A549 (cell line): ENCODE results near the gene ZNF660. TPM values are rescaled to one million over a fixed set of nuclear protein-coding genes. Genes with fewer than 3 reads are reported as not detected.

ENCODE experiments used
- ATAC-seq, 2 experiments: fragments of 200-7000 bp in 1 of 2; fragments of >200 bp in 1 of 2; cut with Nextera tagmentation in 1 of 2; cut with Tn5 transposase in 1 of 2; 3 replicates each; pipeline versions ENCODE4 v1.8.0 to v1.9.1; 2018 to 2020; ENCODE audit warnings: mild to moderate bottlenecking in 1 of 2, moderate library complexity in 1 of 2
- CTCF ChIA-PET: fragments of 300-600 bp; sonication (Branson Sonifier 250); formaldehyde crosslinking; extraction: SDS; loops from one replicate; lab custom pipeline; 2021; ENCODE audit warnings: antibody characterized with exemption, inconsistent platforms; lab: Yijun Ruan, JAX
- POLR2A ChIA-PET: fragments of 350-600 bp; formaldehyde crosslinking; extraction: SDS; loops from one replicate; lab custom pipeline; 2021; ENCODE audit warnings: antibody characterized with exemption, inconsistent platforms; lab: Yijun Ruan, JAX
- DNase-seq, 2 experiments: peaks; one replicate each; pipeline versions ENCODE4 v3.0.0 to v3.0.0-alpha.2; 2011 to 2016; ENCODE audit warnings: low read depth in 1 of 2, low spot score in 1 of 2
- FAIRE-seq: peaks from 2 replicates; lab custom pipeline; 2011; peaks lifted over from hg19 to GRCh38; lab: Jason Lieb, UNC
- H3K27ac ChIP-seq, 2 experiments: fragments of >200 bp; sonication (Bioruptor Twin); formaldehyde crosslinking; 3 replicates each; pipeline ENCODE4 v1.5.1; 2016 to 2017
- H3K4me1 ChIP-seq: fragments of >200 bp; sonication (Bioruptor Twin); formaldehyde crosslinking; 3 replicates; pipeline ENCODE4 v1.6.1; 2016
- H3K4me2 ChIP-seq: fragments of >200 bp; sonication (Bioruptor Twin); formaldehyde crosslinking; 3 replicates; pipeline ENCODE4 v1.6.1; 2016
- H3K4me3 ChIP-seq: fragments of >200 bp; sonication (Bioruptor Twin); formaldehyde crosslinking; 3 replicates; pipeline ENCODE4 v1.5.1; 2016
- H3K9me3 ChIP-seq: fragments of >200 bp; sonication (Bioruptor Twin); formaldehyde crosslinking; 3 replicates; pipeline ENCODE4 v1.6.1; 2016
- CBX8 ChIP-seq: fragments of 200-600 bp; sonication (generic); IDR thresholded peaks from 2 replicates; pipeline ENCODE4 v1.6.1; 2016
- CHD2 ChIP-seq: fragments of 150-350 bp; IDR thresholded peaks from 2 replicates; pipeline ENCODE4 v1.6.1; 2014; ENCODE audit warnings: low read length; ENCODE audit not compliant: partially characterized antibody
- FOSB ChIP-seq: fragments of 250-450 bp; sonication (Bioruptor Pico); IDR thresholded peaks from 2 replicates; pipeline ENCODE4 v1.5.0; 2020; ENCODE audit warnings: mild to moderate bottlenecking, moderate library complexity
- FOSL2 ChIP-seq, 2 experiments: fragments of 450-650 bp in 1 of 2; fragments of >200 bp in 1 of 2; sonication (Bioruptor Twin) in 1 of 2; formaldehyde crosslinking; IDR thresholded peaks; 2 replicates each; pipeline versions ENCODE4 v1.5.0 to v1.6.1; 2016 to 2020; ENCODE audit warnings: mild to moderate bottlenecking in 1 of 2, moderate library complexity in 1 of 2
- FOXS1 ChIP-seq: fragments of 250-450 bp; sonication (Bioruptor Pico); IDR thresholded peaks from 2 replicates; pipeline ENCODE4 v1.5.0; 2020; ENCODE audit warnings: mild to moderate bottlenecking, moderate library complexity
- HEYL ChIP-seq: fragments of 250-450 bp; sonication (Bioruptor Pico); IDR thresholded peaks from 2 replicates; pipeline ENCODE4 v1.8.0; 2021; ENCODE audit warnings: mild to moderate bottlenecking, moderate library complexity
- HOXB13 ChIP-seq: fragments of 250-450 bp; sonication (Bioruptor Pico); IDR thresholded peaks from 2 replicates; pipeline ENCODE4 v1.5.0; 2020; ENCODE audit warnings: low read depth, mild to moderate bottlenecking, moderate library complexity
- KDM1A ChIP-seq: fragments of 200-600 bp; sonication (generic); IDR thresholded peaks from 2 replicates; pipeline ENCODE4 v1.6.1; 2016; ENCODE audit warnings: low read depth, mild to moderate bottlenecking
- KDM5A ChIP-seq: fragments of 200-600 bp; sonication (generic); IDR thresholded peaks from 2 replicates; pipeline ENCODE4 v1.6.1; 2016; ENCODE audit warnings: antibody characterized with exemption, mild to moderate bottlenecking
- RNF2 ChIP-seq: fragments of 200-600 bp; sonication (generic); IDR thresholded peaks from 2 replicates; pipeline ENCODE4 v1.6.1; 2016; ENCODE audit warnings: low read depth, mild to moderate bottlenecking, antibody characterized with exemption, moderate library complexity, borderline replicate concordance
- ZSCAN20 ChIP-seq: fragments of 250-450 bp; sonication (Bioruptor Pico); IDR thresholded peaks from 2 replicates; pipeline ENCODE4 v1.8.0; 2022; ENCODE audit warnings: mild to moderate bottlenecking, moderate library complexity
- WGBS: methylation state at CpG from one replicate; pipeline ENCODE4 v1.1.6; 2017; ENCODE audit errors: missing lambda C conversion rate; 5-methylcytosine and 5-hydroxymethylcytosine counted together
- polyA plus RNA-seq, 4 experiments: library from polyadenylated mRNA; depleted of rRNA in 3 of 4; stranded (reverse); fragments of >200 nt; fragmentation: RNase III in 1 of 4; extraction: RNeasy Plus Mini Kit Qiagen cat#74134 plus additional on column Dnase treatment in 1 of 4; gene quantifications; 2 replicates in 3 of 4; 3 replicates in 1 of 4; pipeline ENCODE4 v1.2.3, GENCODE V29; 2011 to 2017
- TF ChIP-seq, protein P1 (sequence below): fragments of 200-600 bp; sonication (generic); IDR thresholded peaks from 2 replicates; pipeline ENCODE4 v1.6.1; 2016; ENCODE audit warnings: antibody characterized with exemption, mild to moderate bottlenecking, moderate library complexity
- TF ChIP-seq, protein P2 (sequence below): fragments of 450-650 bp; IDR thresholded peaks from 2 replicates; pipeline ENCODE4 v1.6.1; 2014; ENCODE audit warnings: antibody characterized with exemption
- TF ChIP-seq, protein P3 (sequence below): fragments of 150-350 bp; IDR thresholded peaks from 2 replicates; pipeline ENCODE4 v1.6.1; 2014; ENCODE audit warnings: low read depth, mild to moderate bottlenecking, low read length
- TF ChIP-seq, protein P4 (sequence below): IDR thresholded peaks from 2 replicates; pipeline ENCODE4 v1.6.1; 2012
- TF ChIP-seq, protein P5 (sequence below): fragments of >200 bp; sonication (Bioruptor Twin); formaldehyde crosslinking; IDR thresholded peaks from 3 replicates; pipeline ENCODE4 v1.5.1; 2016

ZNF660 gene
- polyA plus RNA-seq, 2 of the 4 experiments (the other 2 are of a cell fraction): not detected

DNA sequence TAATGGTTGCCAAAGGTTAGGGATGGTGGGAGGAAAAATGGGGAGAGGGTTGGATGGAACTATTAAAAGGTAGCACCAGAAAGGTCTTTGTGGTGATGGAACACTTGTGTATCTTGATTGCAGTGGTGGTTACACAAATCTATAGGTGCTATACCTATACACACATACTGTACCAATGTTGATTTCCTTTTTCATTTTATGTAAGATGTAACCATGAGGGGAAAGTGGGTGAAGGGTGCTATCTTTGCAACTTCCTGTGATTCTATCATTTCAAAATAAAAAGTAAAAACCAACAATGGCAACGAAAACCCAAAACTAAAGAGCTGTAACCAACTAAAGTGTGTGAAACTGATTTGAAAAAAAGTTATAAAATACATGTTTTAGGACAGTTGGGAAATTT, 63.0 kb downstream of the ZNF660 start:
- Histone ChIP-seq H3K4me3 (no peak overlapping the region; the same call in 2 of the 3 replicates), H3K27ac (no peak overlapping the region), H3K9me3 (peaks cover 61% of the 10 kb centered on the region), H3K4me1 (no peaks in the 10 kb centered on the region)
- 93% methylated on average over 1 of the region's 1 CpG for WGBS
- DNase-seq: no peak
- POLR2A ChIA-PET: interaction anchor here (0.6 to 1.2 kb wide), 3 partner anchors 22 to 137 kb away, joined by 3 to 8 read pairs (median 6); partner anchors contain the start of genes ZNF197 and ZNF502
- TF ChIP-seq RNF2: no peak
- TF ChIP-seq, protein P1, sequence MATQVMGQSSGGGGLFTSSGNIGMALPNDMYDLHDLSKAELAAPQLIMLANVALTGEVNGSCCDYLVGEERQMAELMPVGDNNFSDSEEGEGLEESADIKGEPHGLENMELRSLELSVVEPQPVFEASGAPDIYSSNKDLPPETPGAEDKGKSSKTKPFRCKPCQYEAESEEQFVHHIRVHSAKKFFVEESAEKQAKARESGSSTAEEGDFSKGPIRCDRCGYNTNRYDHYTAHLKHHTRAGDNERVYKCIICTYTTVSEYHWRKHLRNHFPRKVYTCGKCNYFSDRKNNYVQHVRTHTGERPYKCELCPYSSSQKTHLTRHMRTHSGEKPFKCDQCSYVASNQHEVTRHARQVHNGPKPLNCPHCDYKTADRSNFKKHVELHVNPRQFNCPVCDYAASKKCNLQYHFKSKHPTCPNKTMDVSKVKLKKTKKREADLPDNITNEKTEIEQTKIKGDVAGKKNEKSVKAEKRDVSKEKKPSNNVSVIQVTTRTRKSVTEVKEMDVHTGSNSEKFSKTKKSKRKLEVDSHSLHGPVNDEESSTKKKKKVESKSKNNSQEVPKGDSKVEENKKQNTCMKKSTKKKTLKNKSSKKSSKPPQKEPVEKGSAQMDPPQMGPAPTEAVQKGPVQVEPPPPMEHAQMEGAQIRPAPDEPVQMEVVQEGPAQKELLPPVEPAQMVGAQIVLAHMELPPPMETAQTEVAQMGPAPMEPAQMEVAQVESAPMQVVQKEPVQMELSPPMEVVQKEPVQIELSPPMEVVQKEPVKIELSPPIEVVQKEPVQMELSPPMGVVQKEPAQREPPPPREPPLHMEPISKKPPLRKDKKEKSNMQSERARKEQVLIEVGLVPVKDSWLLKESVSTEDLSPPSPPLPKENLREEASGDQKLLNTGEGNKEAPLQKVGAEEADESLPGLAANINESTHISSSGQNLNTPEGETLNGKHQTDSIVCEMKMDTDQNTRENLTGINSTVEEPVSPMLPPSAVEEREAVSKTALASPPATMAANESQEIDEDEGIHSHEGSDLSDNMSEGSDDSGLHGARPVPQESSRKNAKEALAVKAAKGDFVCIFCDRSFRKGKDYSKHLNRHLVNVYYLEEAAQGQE: no peak
- no peak for TF ChIP-seq HOXB13
- TF ChIP-seq ZSCAN20 (CRISPR knock-in tag): no peak
- TF ChIP-seq FOSB: no peak
- TF ChIP-seq CHD2: no peak
- TF ChIP-seq, protein P2, sequence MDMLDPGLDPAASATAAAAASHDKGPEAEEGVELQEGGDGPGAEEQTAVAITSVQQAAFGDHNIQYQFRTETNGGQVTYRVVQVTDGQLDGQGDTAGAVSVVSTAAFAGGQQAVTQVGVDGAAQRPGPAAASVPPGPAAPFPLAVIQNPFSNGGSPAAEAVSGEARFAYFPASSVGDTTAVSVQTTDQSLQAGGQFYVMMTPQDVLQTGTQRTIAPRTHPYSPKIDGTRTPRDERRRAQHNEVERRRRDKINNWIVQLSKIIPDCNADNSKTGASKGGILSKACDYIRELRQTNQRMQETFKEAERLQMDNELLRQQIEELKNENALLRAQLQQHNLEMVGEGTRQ: no peak
- no peak for TF ChIP-seq FOXS1 (CRISPR knock-in tag)
- no peak for TF ChIP-seq HEYL (CRISPR knock-in tag)
- TF ChIP-seq, protein P3, sequence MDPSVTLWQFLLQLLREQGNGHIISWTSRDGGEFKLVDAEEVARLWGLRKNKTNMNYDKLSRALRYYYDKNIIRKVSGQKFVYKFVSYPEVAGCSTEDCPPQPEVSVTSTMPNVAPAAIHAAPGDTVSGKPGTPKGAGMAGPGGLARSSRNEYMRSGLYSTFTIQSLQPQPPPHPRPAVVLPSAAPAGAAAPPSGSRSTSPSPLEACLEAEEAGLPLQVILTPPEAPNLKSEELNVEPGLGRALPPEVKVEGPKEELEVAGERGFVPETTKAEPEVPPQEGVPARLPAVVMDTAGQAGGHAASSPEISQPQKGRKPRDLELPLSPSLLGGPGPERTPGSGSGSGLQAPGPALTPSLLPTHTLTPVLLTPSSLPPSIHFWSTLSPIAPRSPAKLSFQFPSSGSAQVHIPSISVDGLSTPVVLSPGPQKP: no peak
- TF ChIP-seq CBX8: no peak
- TF ChIP-seq, protein P4, sequence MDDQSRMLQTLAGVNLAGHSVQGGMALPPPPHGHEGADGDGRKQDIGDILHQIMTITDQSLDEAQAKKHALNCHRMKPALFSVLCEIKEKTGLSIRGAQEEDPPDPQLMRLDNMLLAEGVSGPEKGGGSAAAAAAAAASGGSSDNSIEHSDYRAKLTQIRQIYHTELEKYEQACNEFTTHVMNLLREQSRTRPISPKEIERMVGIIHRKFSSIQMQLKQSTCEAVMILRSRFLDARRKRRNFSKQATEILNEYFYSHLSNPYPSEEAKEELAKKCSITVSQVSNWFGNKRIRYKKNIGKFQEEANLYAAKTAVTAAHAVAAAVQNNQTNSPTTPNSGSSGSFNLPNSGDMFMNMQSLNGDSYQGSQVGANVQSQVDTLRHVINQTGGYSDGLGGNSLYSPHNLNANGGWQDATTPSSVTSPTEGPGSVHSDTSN: no peak
- TF ChIP-seq, protein P5, sequence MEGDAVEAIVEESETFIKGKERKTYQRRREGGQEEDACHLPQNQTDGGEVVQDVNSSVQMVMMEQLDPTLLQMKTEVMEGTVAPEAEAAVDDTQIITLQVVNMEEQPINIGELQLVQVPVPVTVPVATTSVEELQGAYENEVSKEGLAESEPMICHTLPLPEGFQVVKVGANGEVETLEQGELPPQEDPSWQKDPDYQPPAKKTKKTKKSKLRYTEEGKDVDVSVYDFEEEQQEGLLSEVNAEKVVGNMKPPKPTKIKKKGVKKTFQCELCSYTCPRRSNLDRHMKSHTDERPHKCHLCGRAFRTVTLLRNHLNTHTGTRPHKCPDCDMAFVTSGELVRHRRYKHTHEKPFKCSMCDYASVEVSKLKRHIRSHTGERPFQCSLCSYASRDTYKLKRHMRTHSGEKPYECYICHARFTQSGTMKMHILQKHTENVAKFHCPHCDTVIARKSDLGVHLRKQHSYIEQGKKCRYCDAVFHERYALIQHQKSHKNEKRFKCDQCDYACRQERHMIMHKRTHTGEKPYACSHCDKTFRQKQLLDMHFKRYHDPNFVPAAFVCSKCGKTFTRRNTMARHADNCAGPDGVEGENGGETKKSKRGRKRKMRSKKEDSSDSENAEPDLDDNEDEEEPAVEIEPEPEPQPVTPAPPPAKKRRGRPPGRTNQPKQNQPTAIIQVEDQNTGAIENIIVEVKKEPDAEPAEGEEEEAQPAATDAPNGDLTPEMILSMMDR: no peak
- TF ChIP-seq KDM5A: no peak
- TF ChIP-seq FOSL2 (IDR thresholded peaks at IDR 0.05): no peak
- no peak for TF ChIP-seq FOSL2 (CRISPR knock-in tag; IDR thresholded peaks at IDR 0.05)
- TF ChIP-seq KDM1A: no peak
- TF ChIP-seq, all 56 proteins: peak for 0
- H3K4me2 ChIP-seq: peak overlapping the region; percentile 72; the same call in 1 of the 3 replicates
- FAIRE-seq (no peak), ATAC-seq (no peak)
- CTCF ChIA-PET: no interaction called here
